ENCODE data around the gene HOXD13. TPM values are rescaled to one million over a fixed set of nuclear protein-coding genes. Genes with fewer than 3 reads are reported as not detected.

Gene HOXD13
- total RNA-seq, 3 donors from 2014 or later = not detected

DNA sequence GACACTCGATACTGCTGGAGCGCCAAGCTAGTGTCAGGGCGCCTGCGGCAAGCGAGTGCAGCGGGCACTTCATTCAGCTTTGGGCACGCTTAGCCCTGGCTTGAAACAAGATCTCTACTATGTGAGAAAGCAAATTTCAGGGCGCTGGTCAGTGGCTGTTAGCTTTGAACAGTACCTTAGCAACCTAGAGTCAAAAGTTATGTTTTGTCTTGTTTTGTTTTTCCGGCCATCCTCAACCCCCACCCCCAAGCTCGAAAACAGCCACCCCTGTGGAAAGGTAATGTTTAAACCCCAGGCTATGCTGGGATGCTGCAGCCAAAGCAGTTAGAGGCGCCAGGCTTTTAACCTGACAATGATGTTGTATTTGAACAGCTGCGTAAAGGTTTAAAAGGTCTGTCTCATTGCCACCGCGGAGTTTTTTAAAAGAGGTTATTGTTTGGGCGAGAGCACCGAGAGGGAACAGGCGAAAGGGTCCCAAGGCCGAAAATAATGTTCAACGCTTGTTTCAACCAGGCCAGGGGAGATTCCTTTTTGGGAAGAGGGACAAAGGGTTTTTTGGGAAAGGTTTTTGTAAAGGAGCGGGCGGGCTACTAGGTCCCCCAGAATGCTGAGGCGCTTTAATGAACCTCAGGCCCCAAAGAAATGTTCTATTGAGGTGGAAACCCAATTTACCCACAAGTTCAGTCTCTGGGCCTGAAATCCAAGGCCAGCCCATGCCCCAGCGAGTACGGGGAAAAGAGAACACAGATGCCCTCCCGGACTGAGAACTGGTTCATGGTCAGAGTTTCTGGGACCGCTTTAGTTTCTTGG is 21.8 kb downstream of the HOXD13 start:
- Mint-ChIP-seq H3K36me3 (ENCODE audit: insufficient read depth) (peaks cover 1% of the 10 kb centered on the region), H3K9me3 (peaks cover 11% of the 10 kb centered on the region), H3K4me1 (ENCODE audit: low read depth) (peaks cover 4% of the 10 kb centered on the region), H3K27me3 (ENCODE audit: low read depth) (peaks cover 94% of the 10 kb centered on the region), H3K4me3 (no peak overlapping the region)
- DNase-seq = no peak
- ATAC-seq = no peak

DNA sequence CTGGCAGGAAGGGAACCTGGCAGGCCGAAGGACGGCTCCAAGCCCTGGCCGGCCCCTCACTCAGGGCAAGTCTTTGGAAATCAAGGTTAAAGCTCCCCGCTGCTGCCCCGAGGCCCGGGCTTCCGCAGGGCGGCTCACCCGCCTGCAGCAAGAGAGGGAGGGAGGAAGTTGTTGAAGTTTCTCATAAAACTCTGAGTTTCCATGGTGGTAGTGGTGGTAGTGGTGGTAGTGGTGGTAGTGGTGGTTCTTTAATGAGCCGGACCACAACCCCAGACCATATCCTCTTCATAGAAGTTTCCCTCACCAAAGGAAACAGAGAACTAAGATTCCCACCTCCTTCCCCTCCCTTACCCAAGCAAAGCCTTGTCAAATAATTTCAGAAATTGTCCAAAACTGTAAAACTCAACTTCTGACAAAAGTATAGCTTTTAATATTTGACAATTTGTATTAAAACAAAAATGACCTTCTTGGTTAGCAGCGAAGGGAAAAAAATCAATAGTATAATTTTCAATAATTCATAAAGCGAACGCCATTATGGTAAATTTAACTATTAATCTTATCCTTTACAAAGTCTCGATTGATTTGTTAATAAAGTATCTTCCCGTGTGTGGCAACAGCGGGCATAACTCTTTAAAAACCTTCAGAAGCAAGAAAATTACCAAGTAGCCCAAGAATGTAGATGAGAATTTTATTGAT is 22.6 kb downstream of the HOXD13 start:
- Mint-ChIP-seq H3K4me1 (ENCODE audit: low read depth) (peaks cover 4% of the 10 kb centered on the region), H3K4me3 (no peak overlapping the region), H3K36me3 (ENCODE audit: insufficient read depth) (peaks cover 1% of the 10 kb centered on the region), H3K9me3 (peaks cover 7% of the 10 kb centered on the region), H3K27me3 (ENCODE audit: low read depth) (peaks cover 94% of the 10 kb centered on the region)
- no peak for DNase-seq
- no peak for ATAC-seq

DNA sequence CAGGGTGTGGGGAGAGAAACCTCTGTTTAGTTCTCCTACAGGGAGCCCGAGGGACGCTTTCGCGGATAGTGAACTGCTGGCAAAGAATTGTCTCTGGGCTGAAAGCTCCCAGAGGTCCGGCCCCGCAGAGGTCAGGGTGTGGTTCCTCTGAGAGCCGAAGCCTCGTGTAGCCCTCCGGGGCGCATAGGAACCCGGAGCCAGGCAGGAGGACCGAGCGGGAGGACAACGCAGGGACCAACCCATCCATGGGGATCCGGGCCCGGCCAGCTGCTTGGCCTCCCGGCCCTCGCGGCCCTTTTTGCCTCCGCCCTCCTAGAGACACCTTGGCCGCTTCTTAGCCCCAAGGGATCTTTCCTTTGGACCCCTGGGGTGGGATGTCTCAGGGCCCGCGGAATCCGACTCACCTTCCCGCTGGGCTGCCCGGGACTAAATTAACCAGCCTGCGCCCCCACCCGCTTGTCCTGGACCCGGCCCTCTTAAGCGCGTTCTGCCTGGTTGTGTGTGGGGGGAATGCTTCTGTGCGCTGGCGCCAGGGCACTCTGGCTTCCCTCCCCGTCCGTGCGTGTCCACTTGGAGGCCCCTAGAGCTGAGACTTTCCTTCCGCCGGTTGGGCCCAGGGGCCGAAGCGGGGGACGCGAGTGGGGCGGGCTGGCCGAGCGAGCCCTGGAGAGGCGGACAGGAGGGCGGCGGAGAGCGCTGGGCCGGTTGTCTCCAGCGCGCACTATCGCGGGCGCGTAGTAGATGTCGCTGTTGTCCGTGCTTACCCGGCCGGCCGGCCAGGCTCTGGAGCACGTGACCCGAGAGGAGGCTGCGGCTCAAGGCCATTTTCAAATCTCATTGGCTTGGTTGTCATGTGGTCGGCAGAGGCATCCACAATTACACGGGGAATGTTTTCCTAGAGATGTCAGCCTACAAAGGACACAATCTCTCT is 23.6 kb downstream of the HOXD13 start, which contains the start of gene HOXD10:
HOXD10 (plus strand) TSS at position 896 of the 931 bp plus-strand sequence. CDS start 56 bp downstream, outside the sequence.
- peaks cover 1% of the 10 kb centered on the region for H3K36me3 Mint-ChIP-seq (ENCODE audit: insufficient read depth)

DNA sequence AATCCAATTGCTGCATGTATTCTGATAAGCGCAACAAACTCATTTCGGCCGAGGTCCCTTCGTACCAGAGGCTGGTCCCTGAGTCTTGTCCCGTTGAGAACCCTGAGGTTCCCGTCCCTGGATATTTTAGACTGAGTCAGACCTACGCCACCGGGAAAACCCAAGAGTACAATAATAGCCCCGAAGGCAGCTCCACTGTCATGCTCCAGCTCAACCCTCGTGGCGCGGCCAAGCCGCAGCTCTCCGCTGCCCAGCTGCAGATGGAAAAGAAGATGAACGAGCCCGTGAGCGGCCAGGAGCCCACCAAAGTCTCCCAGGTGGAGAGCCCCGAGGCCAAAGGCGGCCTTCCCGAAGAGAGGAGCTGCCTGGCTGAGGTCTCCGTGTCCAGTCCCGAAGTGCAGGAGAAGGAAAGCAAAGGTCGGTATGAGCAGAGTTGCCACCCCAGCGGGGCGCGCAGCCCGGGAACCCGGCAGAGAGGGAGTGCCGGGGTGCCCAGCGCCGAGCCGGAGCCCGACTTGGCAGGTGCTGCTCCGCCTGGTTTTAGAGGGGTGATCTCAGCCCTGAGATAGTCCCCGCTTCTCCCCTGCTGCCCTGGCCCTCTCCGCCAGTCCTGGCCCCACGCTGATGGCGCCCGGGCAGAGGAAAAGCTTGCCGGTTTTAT is 24.8 kb downstream of the HOXD13 start:
- Mint-ChIP-seq H3K4me3 (no peak overlapping the region), H3K36me3 (ENCODE audit: insufficient read depth) (peaks cover 1% of the 10 kb centered on the region), H3K4me1 (ENCODE audit: low read depth) (peaks cover 2% of the 10 kb centered on the region), H3K27me3 (ENCODE audit: low read depth) (peaks cover 91% of the 10 kb centered on the region), H3K9me3 (peaks cover 7% of the 10 kb centered on the region)
- DNase-seq (no peak), ATAC-seq (no peak)

More for the DNA sequence above, 23.6 kb downstream of the HOXD13 start, which contains the start of gene HOXD10:
- Mint-ChIP-seq H3K9me3 (peaks cover 7% of the 10 kb centered on the region), H3K4me1 (ENCODE audit: low read depth) (peaks cover 3% of the 10 kb centered on the region), H3K4me3 (no peak within 1 kb of the TSS), H3K27me3 (ENCODE audit: low read depth) (peaks cover 94% of the 10 kb centered on the region)
- no peak for ATAC-seq
- DNase-seq = no peak

DNA sequence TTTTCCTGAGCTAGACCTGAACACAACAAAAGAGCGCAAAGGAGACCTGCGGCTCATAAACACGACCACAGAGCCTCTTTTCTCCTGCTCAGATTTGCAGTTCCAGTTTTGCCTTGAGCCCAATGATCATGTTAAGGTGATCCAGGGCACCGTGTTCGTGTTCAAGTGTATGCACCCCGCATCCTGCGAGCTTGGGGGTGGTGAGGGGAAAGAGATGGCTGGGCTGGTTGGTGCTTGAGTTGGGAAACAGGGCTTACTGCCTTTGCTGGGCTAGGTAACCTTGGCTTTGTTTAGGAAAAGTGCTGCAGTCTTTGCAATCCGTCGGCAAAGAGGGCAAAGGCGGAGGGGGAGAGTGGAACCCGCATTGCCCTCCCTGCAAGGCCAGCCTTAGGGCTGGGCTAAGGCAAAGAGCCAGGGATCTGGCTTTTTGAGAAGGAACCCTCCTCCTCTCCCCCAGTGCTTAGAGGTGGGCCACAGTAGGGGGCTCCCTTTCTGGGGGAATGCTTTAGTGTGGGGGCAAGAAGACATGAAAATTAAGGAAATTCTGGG is 25.4 kb downstream of the HOXD13 start:
- no peak for ATAC-seq
- H3K4me1 Mint-ChIP-seq (ENCODE audit: low read depth) = peaks cover 5% of the 10 kb centered on the region
- H3K4me3 Mint-ChIP-seq = no peak overlapping the region

DNA sequence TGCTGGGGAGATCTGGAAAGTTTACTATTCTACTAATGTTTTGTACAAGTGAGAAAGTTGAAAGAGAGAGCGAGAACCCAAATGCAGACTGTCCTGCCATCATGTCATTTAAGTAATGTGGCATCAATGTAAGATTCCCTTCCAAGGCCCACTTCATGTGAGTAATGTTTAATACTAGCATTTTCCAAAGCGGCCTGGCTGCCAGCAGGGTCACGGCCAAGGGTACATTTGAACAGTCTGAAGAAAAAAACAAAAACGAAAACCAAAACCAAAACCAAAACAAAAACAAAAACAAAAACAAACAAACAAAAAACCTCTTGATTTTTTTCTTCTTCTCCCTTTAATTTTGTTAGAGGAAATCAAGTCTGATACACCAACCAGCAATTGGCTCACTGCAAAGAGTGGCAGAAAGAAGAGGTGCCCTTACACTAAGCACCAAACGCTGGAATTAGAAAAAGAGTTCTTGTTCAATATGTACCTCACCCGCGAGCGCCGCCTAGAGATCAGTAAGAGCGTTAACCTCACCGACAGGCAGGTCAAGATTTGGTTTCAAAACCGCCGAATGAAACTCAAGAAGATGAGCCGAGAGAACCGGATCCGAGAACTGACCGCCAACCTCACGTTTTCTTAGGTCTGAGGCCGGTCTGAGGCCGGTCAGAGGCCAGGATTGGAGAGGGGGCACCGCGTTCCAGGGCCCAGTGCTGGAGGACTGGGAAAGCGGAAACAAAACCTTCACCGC is 26.2 kb downstream of the HOXD13 start:
- H3K36me3 Mint-ChIP-seq (ENCODE audit: insufficient read depth) = peaks cover 1% of the 10 kb centered on the region
- ATAC-seq (no peak), DNase-seq (no peak)
- H3K27me3 Mint-ChIP-seq (ENCODE audit: low read depth) = peaks cover 87% of the 10 kb centered on the region
- H3K4me1 Mint-ChIP-seq (ENCODE audit: low read depth) = peaks cover 7% of the 10 kb centered on the region
- peaks cover 7% of the 10 kb centered on the region for H3K9me3 Mint-ChIP-seq
- no peak overlapping the region for H3K4me3 Mint-ChIP-seq

More for the DNA sequence above, 25.4 kb downstream of the HOXD13 start:
- Mint-ChIP-seq H3K36me3 (ENCODE audit: insufficient read depth) (peaks cover 1% of the 10 kb centered on the region), H3K9me3 (peaks cover 7% of the 10 kb centered on the region), H3K27me3 (ENCODE audit: low read depth) (peaks cover 88% of the 10 kb centered on the region)
- DNase-seq = no peak

DNA sequence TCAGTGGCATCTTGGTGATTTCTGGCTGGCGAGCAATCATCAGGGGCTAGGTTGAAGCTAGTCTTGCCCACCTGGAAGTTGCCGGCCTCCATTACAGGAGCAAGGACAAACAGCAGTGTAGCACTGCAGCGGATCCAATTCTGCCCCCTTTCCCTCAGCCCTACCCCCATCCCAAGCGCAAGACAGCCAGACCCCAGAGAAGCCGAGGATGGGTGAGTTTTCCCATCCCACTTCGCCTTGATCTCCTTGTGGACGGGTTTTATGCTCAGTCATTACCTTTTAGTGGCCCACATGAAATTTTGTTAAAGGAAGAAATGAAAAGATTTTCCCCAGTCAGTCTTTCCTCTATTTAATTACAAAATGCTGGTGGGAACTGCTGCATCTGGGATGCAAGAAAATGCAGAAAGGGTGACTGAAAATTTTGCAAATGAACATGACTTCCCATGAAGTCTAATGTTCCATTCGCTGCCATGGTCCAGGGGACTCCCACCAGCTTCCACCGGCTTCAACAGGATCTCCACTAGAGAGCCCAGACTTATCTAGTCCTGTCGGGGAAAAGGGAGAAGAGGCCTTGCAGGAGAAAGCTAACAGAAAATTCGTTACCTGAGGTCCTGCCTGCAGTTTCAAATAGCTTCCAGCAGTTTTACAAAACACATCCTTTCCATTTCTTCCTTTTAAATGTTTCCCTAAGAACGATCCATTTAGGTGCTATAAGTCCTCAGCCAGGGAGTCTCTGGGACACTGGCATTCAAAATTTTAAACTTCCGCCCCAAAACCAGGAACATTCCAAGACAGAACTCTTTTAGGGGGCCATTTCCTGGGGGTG is 28.1 kb downstream of the HOXD13 start:
- Mint-ChIP-seq H3K4me1 (ENCODE audit: low read depth) (peaks cover 9% of the 10 kb centered on the region), H3K36me3 (ENCODE audit: insufficient read depth) (peaks cover 1% of the 10 kb centered on the region), H3K4me3 (no peak overlapping the region), H3K9me3 (peaks cover 7% of the 10 kb centered on the region), H3K27me3 (ENCODE audit: low read depth) (peaks cover 87% of the 10 kb centered on the region)
- ATAC-seq (no peak), DNase-seq (no peak)

DNA sequence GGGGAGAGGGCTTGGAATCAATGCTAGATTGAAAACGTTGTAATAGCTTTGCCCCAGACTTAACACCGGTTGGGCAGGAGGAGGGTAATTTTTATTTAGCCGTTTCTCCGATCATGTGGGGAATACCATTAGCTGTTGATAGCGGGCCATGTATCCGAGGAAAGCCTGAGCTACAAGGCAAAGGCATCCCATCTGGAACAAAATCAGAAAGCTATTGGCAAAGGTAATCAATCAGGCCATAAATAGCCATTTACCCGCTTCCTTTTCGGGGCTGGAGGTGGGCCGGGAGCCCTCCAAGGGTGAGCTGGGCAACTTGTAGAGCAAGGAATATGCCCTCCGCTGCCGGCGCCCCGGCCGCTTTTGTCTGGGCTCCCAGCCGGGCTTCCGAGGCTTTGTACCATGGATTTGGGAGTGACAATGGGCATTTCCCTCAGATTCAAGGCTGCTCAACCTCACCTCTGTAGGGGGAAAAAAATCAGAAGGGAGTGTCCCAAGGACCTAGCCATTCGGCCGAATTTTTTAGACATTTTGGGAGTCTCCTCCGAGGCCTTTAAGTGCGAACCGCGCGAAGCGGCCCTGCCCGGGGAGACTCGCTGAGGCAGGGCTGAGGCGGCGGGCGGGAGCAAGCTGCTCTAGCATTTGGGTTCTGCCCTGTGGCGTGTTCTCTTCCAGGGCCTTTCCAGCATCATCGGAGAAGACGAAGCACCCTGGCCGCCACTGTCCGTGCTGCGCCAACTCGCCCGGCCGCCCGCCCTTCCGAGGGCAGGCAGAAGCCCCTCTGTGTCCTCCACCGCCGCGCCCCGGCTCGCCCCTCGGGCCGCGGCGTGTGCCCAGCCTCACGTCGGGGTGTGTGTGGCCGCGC is 28.9 kb downstream of the HOXD13 start:
- Mint-ChIP-seq H3K4me1 (ENCODE audit: low read depth) (peaks cover 9% of the 10 kb centered on the region), H3K9me3 (peaks cover 7% of the 10 kb centered on the region), H3K27me3 (ENCODE audit: low read depth) (peaks cover 88% of the 10 kb centered on the region), H3K4me3 (no peak overlapping the region), H3K36me3 (ENCODE audit: insufficient read depth) (peaks cover 1% of the 10 kb centered on the region)
- no peak for DNase-seq
- no peak for ATAC-seq

DNA sequence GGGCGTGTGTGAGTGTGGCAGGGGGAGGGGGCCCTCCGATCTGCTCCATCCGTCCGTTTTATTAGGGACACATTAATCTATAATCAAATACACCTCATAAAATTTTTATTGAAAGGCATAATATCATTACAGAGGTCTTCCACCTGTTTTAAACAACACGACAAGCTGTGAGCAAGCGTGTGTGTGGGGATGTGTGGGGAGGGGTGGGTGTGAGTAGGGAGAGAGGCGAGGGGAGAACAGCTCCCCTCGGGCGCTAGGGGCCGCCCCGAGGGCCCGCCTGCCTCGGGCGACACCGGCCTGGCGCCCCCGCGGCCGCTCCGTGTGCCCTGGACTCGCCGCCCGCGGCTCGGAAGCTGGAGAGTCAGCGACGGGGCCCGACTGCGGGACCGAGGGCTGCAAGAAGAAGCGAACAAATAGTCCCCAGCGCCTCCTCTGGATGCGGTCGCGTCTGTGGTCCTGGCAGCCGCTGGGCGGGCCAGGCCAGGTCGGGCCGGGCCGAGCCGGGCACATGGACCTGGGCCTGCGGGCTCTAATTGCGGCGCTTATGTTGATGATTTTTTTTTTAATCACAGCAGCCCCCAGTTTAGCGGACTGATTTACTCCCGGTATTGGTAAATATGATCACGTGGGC is 29.6 kb downstream of the HOXD13 start:
- Mint-ChIP-seq H3K27me3 (ENCODE audit: low read depth) (peaks cover 87% of the 10 kb centered on the region), H3K4me1 (ENCODE audit: low read depth) (peaks cover 9% of the 10 kb centered on the region), H3K4me3 (peak overlapping the region; percentile 48), H3K36me3 (ENCODE audit: insufficient read depth) (peaks cover 1% of the 10 kb centered on the region), H3K9me3 (peaks cover 4% of the 10 kb centered on the region)
- DNase-seq (no peak), ATAC-seq (peak; percentile 5 to 27)

DNA sequence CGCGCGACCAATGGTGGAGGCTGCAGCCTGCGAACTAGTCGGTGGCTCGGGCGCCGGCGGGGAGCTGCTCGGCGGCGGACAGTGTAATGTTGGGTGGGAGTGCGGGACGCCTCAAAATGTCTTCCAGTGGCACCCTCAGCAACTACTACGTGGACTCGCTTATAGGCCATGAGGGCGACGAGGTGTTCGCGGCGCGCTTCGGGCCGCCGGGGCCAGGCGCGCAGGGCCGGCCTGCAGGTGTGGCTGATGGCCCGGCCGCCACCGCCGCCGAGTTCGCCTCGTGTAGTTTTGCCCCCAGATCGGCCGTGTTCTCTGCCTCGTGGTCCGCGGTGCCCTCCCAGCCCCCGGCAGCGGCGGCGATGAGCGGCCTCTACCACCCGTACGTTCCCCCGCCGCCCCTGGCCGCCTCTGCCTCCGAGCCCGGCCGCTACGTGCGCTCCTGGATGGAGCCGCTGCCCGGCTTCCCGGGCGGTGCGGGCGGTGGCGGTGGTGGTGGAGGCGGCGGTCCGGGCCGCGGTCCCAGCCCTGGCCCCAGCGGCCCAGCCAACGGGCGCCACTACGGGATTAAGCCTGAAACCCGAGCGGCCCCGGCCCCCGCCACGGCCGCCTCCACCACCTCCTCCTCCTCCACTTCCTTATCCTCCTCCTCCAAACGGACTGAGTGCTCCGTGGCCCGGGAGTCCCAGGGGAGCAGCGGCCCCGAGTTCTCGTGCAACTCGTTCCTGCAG is 30.3 kb downstream of the HOXD13 start, which contains the start of gene HOXD9:
HOXD9 (plus strand) TSS at position 37 of the 728 bp plus-strand sequence; CDS start at position 87, 50 bp downstream.
- Mint-ChIP-seq H3K27me3 (ENCODE audit: low read depth) (peaks cover 88% of the 10 kb centered on the region), H3K9me3 (peaks cover 4% of the 10 kb centered on the region), H3K4me3 (peak within 1 kb of the TSS; percentile 48), H3K36me3 (ENCODE audit: insufficient read depth) (peaks cover 1% of the 10 kb centered on the region), H3K4me1 (ENCODE audit: low read depth) (peaks cover 12% of the 10 kb centered on the region)
- no peak for DNase-seq
- ATAC-seq = peak; percentile 47 to 60

Data from activated T-cell treated with anti-CD3 and anti-CD28 coated beads, Interleukin-2, amount 50 U/mL, for 4 hours (primary cell).